Transverse colon (tissue), 4 donors: ENCODE measurements around the gene ZDHHC11. TPM values are rescaled to one million over a fixed set of nuclear protein-coding genes. Genes with fewer than 3 reads are reported as not detected.
"Not testable (repeated sequence)": the region's sequence is repeated elsewhere in the genome, so short reads cannot be mapped to it uniquely, and the experiment has no call there.

Source experiments
- DNase-seq: peaks from one replicate; pipeline ENCODE4 v3.0.0-alpha.2; 2019
- H3K27ac ChIP-seq, 4 donors: fragments of 200-600 bp; sonication (generic); 2 replicates each; pipeline ENCODE4 v1.5.1; 2016 to 2018; ENCODE audit warnings: inconsistent platforms in 4 of 4
- H3K27me3 ChIP-seq: fragments of 200-600 bp; sonication (generic); 2 replicates; pipeline ENCODE4 v1.5.1; 2017; ENCODE audit warnings: inconsistent platforms
- H3K36me3 ChIP-seq, 4 donors: fragments of 200-600 bp; sonication (generic); 2 replicates each; pipeline ENCODE4 v1.5.1; 2017 to 2019; ENCODE audit warnings: inconsistent platforms in 4 of 4
- H3K4me1 ChIP-seq, 4 donors: fragments of 200-600 bp; sonication (generic); 2 replicates each; pipeline ENCODE4 v1.5.1; 2017 to 2020; ENCODE audit warnings: inconsistent platforms in 4 of 4
- H3K4me3 ChIP-seq, 4 donors: fragments of 200-600 bp; sonication (generic); 1 replicate in 1 of 4; 2 replicates in 3 of 4; pipeline versions ENCODE4 v1.5.1 to v1.6.1; 2017 to 2019; ENCODE audit warnings: inconsistent platforms in 4 of 4
- H3K9me3 ChIP-seq, 2 donors: fragments of 200-600 bp; sonication (generic); 2 replicates each; pipeline ENCODE4 v1.5.1; 2017 to 2019; ENCODE audit warnings: inconsistent platforms in 2 of 2
- CTCF ChIP-seq, 5 experiments: fragments of 200-600 bp in 3 of 5; fragments of 450-650 bp in 2 of 5; sonication (generic) in 3 of 5; IDR thresholded peaks; 1 replicate in 2 of 5; 2 replicates in 3 of 5; pipeline ENCODE4 v1.5.1; 2016 to 2017; ENCODE audit warnings: antibody characterized with exemption in 5 of 5, inconsistent platforms in 3 of 5, mild to moderate bottlenecking in 2 of 5, moderate library complexity in 1 of 5
- EP300 ChIP-seq: sonication (generic); formaldehyde crosslinking; IDR thresholded peaks from one replicate; pipeline ENCODE4 v1.6.1; 2017; ENCODE audit warnings: antibody characterized with exemption, low read depth
- POLR2A ChIP-seq: fragments of 450-650 bp; IDR thresholded peaks from one replicate; pipeline ENCODE4 v1.6.1; 2016; ENCODE audit warnings: antibody characterized with exemption, mild to moderate bottlenecking, moderate library complexity
- POLR2AphosphoS5 ChIP-seq, 3 donors: sonication (generic); formaldehyde crosslinking; IDR thresholded peaks; one replicate each; pipeline ENCODE4 v1.6.1; 2016; ENCODE audit warnings: antibody characterized with exemption in 3 of 3
- WGBS, 2 donors: methylation state at CpG; one replicate each; pipeline ENCODE4 v1.1.5; 2018; ENCODE audit warnings: low coverage in 1 of 2; 5-methylcytosine and 5-hydroxymethylcytosine counted together
- in situ Hi-C, 4 donors: fragments of 200-750 bp; cut with MboI; loops; one replicate each; pipeline versions ENCODE4 v1.15.0 to v1.15.1; 2017; ENCODE audit warnings: low sequenced_read_pairs in 3 of 4, low pct_ligation_motif_present in 1 of 4, low pct_unique_long_range_greater_than_20kb in 1 of 4
- intact Hi-C: fragments of 100-400 bp; cut with DNase I; formaldehyde crosslinking; loops from one replicate; pipeline ENCODE4 v1.15.1; 2023; ENCODE audit warnings: low total_unique reads
- total RNA-seq, 4 donors: library from RNA; depleted of rRNA; stranded (reverse); fragments of >200 nt; gene quantifications; one replicate each; pipeline ENCODE4 v1.1.0, GENCODE V29; 2016

Gene ZDHHC11
- total RNA-seq, 4 donors from 2014 or later = 1.2 to 15.0 (median 10.6) TPM

DNA sequence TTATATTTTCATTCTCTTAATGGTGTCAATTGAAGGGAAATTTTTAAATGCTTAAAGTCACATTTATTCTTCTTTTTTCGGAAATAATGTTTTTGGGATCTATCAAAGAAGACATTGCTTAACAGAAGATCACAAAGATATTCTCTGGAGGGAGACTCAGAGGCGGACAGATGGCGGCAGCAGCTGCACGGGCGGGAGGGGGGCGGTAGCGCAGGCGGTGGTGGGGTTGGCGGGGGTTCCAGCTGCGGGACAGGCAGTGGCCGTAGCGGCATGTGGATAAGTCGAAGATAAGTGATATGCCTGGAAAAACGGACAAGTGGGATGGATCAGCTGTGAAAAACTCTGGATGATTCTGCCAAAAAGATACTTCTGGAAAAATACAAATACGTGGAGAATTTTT lies 34.6 kb downstream of the ZDHHC11 start:
- TF ChIP-seq POLR2AphosphoS5 (IDR thresholded peaks at IDR 0.05) (no peak), CTCF (IDR thresholded peaks at IDR 0.05) (no peak), POLR2A (no peak), EP300 (no peak)
- intact Hi-C loops (no loop called here), in situ Hi-C loops (no loop called here)
- no peak for DNase-seq
- Histone ChIP-seq H3K36me3 (no peaks in the 10 kb centered on the region), H3K9me3 (no peaks in the 10 kb centered on the region), H3K4me1 (no peaks in the 10 kb centered on the region), H3K4me3 (no peak overlapping the region), H3K27ac (no peak overlapping the region), H3K27me3 (no peaks in the 10 kb centered on the region)
- 92 to 94% methylated on average over 9 to 15 of the region's 15 CpGs for WGBS, 2 donors

GRCh38 chr5:815449-815848 lies 35.3 kb downstream of the ZDHHC11 start:
- TF ChIP-seq EP300 = no peak
- TF ChIP-seq CTCF (IDR thresholded peaks at IDR 0.05) = no peak
- TF ChIP-seq POLR2A = no peak
- no peak for TF ChIP-seq POLR2AphosphoS5 (IDR thresholded peaks at IDR 0.05)
- intact Hi-C loops (no loop called here), in situ Hi-C loops (no loop called here)
- Histone ChIP-seq H3K4me3 (no peak overlapping the region), H3K9me3 (no peaks in the 10 kb centered on the region), H3K27ac (no peak overlapping the region), H3K36me3 (no peaks in the 10 kb centered on the region), H3K27me3 (no peaks in the 10 kb centered on the region), H3K4me1 (no peaks in the 10 kb centered on the region)
- no peak for DNase-seq
- WGBS, 2 donors = 92 to 100% methylated on average over 3 of the region's 3 CpGs

- H3K4me1 ChIP-seq, intact Hi-C loops, H3K9me3 ChIP-seq, H3K36me3 ChIP-seq, DNase-seq, H3K27ac ChIP-seq, in situ Hi-C loops, H3K4me3 ChIP-seq, H3K27me3 ChIP-seq: not testable (repeated sequence)
- WGBS, 2 donors = 84% methylated on average over 4 of the region's 5 CpGs; no CpG with 5 or more reads in 1 of the 2 donors
Measured at GRCh38 chr5:813575-813974, 37.2 kb downstream of the ZDHHC11 start.

DNA sequence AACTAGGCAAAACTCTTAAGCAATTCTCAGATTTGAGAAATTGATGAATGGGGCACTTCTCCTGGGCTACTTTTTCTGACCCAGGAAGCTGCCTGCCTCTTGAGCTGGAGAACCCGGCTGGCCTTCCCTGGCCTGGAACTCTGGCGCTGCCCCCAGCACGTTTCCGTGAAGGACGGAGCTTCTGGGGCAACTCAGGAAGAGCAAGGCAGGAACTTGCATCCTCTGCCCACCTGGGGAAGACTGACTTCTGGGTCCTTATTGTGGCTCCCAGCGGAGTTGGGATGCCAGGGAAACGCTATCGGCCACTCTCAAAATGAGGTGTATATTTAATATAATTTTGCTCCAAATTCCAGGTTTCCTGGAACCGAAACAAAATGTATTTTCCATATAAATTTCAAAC lies 39.4 kb downstream of the ZDHHC11 start:
- in situ Hi-C loops, intact Hi-C loops, H3K27me3 ChIP-seq, DNase-seq, H3K4me1 ChIP-seq, H3K27ac ChIP-seq, H3K4me3 ChIP-seq, H3K9me3 ChIP-seq, H3K36me3 ChIP-seq: not testable (repeated sequence)
- 92% methylated on average over 6 of the region's 9 CpGs; no CpG with 5 or more reads in 1 of the 2 donors for WGBS, 2 donors

GRCh38 chr5:807719-808514 lies 42.9 kb downstream of the ZDHHC11 start:
- H3K4me3 ChIP-seq, in situ Hi-C loops: not testable (repeated sequence)

More at GRCh38 chr5:807719-808514, 42.9 kb downstream of the ZDHHC11 start:
- H3K27ac ChIP-seq, DNase-seq, intact Hi-C loops, H3K9me3 ChIP-seq, H3K27me3 ChIP-seq, H3K36me3 ChIP-seq, H3K4me1 ChIP-seq: not testable (repeated sequence)
- WGBS, 2 donors = 76% methylated on average over 3 of the region's 10 CpGs; no CpG with 5 or more reads in 1 of the 2 donors
